Measurements from ENCODE around the gene LRBA.

Gene LRBA

GRCh38 chr4:151015459-151016347, 619 bp upstream of the LRBA start:
- peak; percentile 60 for DNase-seq (ENCODE audit: low read depth)
- TF ChIP-seq CTCF (IDR thresholded peaks at IDR 0.05; ENCODE audit: low read length, missing control alignments) = no peak
- H3K4me3 ChIP-seq (replicated peaks; ENCODE audit: low read depth, low read length) = peak overlapping the region; percentile 95

- H3K4me3 ChIP-seq (replicated peaks; ENCODE audit: low read depth, low read length) = peak overlapping the region; percentile 95
- no peak for DNase-seq (ENCODE audit: low read depth)
- TF ChIP-seq CTCF (IDR thresholded peaks at IDR 0.05; ENCODE audit: low read length, missing control alignments) = no peak
These were observed 1.1 kb downstream of the LRBA start for GRCh38 chr4:151013944-151014343.

- no peak for DNase-seq (ENCODE audit: low read depth)
- TF ChIP-seq CTCF (IDR thresholded peaks at IDR 0.05; ENCODE audit: low read length, missing control alignments) = no peak
- peak overlapping the region; percentile 95 for H3K4me3 ChIP-seq (replicated peaks; ENCODE audit: low read depth, low read length)
These were observed 1.6 kb downstream of the LRBA start for GRCh38 chr4:151013491-151013890.

GRCh38 chr4:151012820-151013219, 2.3 kb downstream of the LRBA start:
- DNase-seq (ENCODE audit: low read depth) = no peak
- no peak for TF ChIP-seq CTCF (IDR thresholded peaks at IDR 0.05; ENCODE audit: low read length, missing control alignments)
- no peak overlapping the region for H3K4me3 ChIP-seq (replicated peaks; ENCODE audit: low read depth, low read length)

- no peak overlapping the region for H3K4me3 ChIP-seq (replicated peaks; ENCODE audit: low read depth, low read length)
- no peak for TF ChIP-seq CTCF (IDR thresholded peaks at IDR 0.05; ENCODE audit: low read length, missing control alignments)
These were observed 2.7 kb downstream of the LRBA start for GRCh38 chr4:151012376-151012775.

GRCh38 chr4:151004222-151004621, 10.9 kb downstream of the LRBA start:
- no peak for TF ChIP-seq CTCF (IDR thresholded peaks at IDR 0.05; ENCODE audit: low read length, missing control alignments)
- H3K4me3 ChIP-seq (replicated peaks; ENCODE audit: low read depth, low read length) = no peak overlapping the region
- DNase-seq (ENCODE audit: low read depth) = peak; percentile 72

More at GRCh38 chr4:151012376-151012775, 2.7 kb downstream of the LRBA start:
- no peak for DNase-seq (ENCODE audit: low read depth)

Data from fibroblast of pulmonary artery (primary cell).